Gastroesophageal sphincter (tissue), 4 donors: ENCODE measurements around the gene BTBD16. TPM values are rescaled to one million over a fixed set of nuclear protein-coding genes. Genes with fewer than 3 reads are reported as not detected.

Experiments
- ATAC-seq: fragments of 150-250 bp; one replicate; pipeline ENCODE4 v1.9.1; 2016; ENCODE audit warnings: mild to moderate bottlenecking, moderate library complexity
- H3K27ac ChIP-seq, 4 donors: fragments of 200-600 bp; sonication (generic) in 3 of 4; 1 replicate in 3 of 4; 2 replicates in 1 of 4; pipeline ENCODE4 v1.5.1; 2016 to 2019
- H3K27me3 ChIP-seq: fragments of 200-600 bp; sonication (generic); one replicate; pipeline ENCODE4 v1.5.1; 2019
- H3K36me3 ChIP-seq, 2 donors: fragments of 200-600 bp; sonication (generic); one replicate each; pipeline ENCODE4 v1.5.1; 2019; ENCODE audit warnings: control low read depth in 1 of 2
- H3K4me1 ChIP-seq, 3 donors: fragments of 200-600 bp; sonication (generic); 1 replicate in 2 of 3; 2 replicates in 1 of 3; pipeline ENCODE4 v1.5.1; 2016 to 2019; ENCODE audit warnings: control low read depth in 2 of 3
- H3K4me3 ChIP-seq, 2 donors: fragments of 200-600 bp; sonication (generic); one replicate each; pipeline ENCODE4 v1.5.1; 2019; ENCODE audit warnings: mild to moderate bottlenecking in 1 of 2, moderate library complexity in 1 of 2
- H3K9me3 ChIP-seq, 3 donors: fragments of 200-600 bp; sonication (generic); one replicate each; pipeline ENCODE4 v1.5.1; 2017 to 2019; ENCODE audit warnings: control low read depth in 2 of 3
- EP300 ChIP-seq: sonication (generic); formaldehyde crosslinking; IDR thresholded peaks from one replicate; pipeline ENCODE4 v1.6.1; 2017; ENCODE audit warnings: antibody characterized with exemption, mild to moderate bottlenecking
- POLR2A ChIP-seq, 2 donors: fragments of 450-650 bp; IDR thresholded peaks; one replicate each; pipeline ENCODE4 v1.6.1; 2017; ENCODE audit warnings: antibody characterized with exemption in 2 of 2, mild to moderate bottlenecking in 2 of 2, moderate library complexity in 1 of 2
- POLR2AphosphoS5 ChIP-seq: sonication (generic); formaldehyde crosslinking; IDR thresholded peaks from one replicate; pipeline ENCODE4 v1.6.1; 2017; ENCODE audit warnings: antibody characterized with exemption
- whole genome bisulfite sequencing, 2 donors: methylation state at CpG; one replicate each; pipeline ENCODE4 v1.1.5; 2018; ENCODE audit warnings: low coverage in 1 of 2; 5-methylcytosine and 5-hydroxymethylcytosine counted together
- total RNA-seq, 4 donors: library from RNA; depleted of rRNA; stranded (reverse); fragments of >200 nt; gene quantifications; one replicate each; pipeline ENCODE4 v1.1.0, GENCODE V29; 2016
- TF ChIP-seq, protein P1 (sequence below), 4 experiments: fragments of 200-600 bp in 2 of 4; fragments of 450-650 bp in 2 of 4; sonication (generic) in 1 of 4; IDR thresholded peaks; one replicate each; pipeline ENCODE4 v1.5.1; 2017 to 2019; ENCODE audit warnings: antibody characterized with exemption in 4 of 4, mild to moderate bottlenecking in 2 of 4, moderate library complexity in 2 of 4

BTBD16 gene
- total RNA-seq, 4 donors from 2014 or later: not detected

DNA sequence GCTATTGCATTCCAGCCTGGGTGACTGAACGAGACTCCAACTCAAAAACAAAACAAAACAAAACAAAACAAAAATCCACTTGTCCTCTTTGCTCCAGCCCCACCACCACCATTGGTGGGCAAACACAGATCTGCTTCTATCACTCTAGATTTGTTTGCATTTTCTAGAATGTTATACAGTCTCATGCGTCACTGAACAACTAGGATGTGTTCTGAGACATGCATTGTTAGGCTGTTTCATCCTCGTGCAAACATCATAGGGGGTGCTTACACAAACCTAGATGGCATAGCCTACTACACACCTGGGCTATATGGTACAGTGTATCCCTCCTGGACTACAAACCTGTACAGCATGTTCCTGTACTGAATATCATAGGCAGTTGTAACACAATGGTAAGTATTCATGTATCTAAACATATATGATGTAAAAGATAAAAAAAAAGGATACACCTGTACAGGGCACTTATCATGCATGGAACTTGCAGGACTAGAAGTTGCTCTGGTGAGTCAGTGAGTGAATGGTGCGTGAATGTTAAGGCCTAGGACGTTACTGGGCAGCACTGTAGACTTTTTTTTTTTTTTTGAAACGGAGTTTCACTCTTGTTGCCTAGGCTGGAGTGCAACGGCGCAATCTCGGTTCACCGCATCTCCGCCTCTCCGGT, 45.3 kb downstream of the BTBD16 start:
- Histone ChIP-seq H3K4me1 (peaks cover 0 to 7% (median 0%) of the 10 kb centered on the region in 3 donors), H3K36me3 (no peaks in the 10 kb centered on the region), H3K27me3 (no peaks in the 10 kb centered on the region), H3K27ac (no peak overlapping the region), H3K4me3 (no peak overlapping the region), H3K9me3 (no peaks in the 10 kb centered on the region)
- 93 to 95% methylated on average over 6 to 12 of the region's 12 CpGs for WGBS, 2 donors
- TF ChIP-seq, protein P1, sequence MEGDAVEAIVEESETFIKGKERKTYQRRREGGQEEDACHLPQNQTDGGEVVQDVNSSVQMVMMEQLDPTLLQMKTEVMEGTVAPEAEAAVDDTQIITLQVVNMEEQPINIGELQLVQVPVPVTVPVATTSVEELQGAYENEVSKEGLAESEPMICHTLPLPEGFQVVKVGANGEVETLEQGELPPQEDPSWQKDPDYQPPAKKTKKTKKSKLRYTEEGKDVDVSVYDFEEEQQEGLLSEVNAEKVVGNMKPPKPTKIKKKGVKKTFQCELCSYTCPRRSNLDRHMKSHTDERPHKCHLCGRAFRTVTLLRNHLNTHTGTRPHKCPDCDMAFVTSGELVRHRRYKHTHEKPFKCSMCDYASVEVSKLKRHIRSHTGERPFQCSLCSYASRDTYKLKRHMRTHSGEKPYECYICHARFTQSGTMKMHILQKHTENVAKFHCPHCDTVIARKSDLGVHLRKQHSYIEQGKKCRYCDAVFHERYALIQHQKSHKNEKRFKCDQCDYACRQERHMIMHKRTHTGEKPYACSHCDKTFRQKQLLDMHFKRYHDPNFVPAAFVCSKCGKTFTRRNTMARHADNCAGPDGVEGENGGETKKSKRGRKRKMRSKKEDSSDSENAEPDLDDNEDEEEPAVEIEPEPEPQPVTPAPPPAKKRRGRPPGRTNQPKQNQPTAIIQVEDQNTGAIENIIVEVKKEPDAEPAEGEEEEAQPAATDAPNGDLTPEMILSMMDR (IDR thresholded peaks at IDR 0.05): no peak
- TF ChIP-seq POLR2A (IDR thresholded peaks at IDR 0.05) (no peak), EP300 (no peak), POLR2AphosphoS5 (no peak)
- ATAC-seq: no peak

DNA sequence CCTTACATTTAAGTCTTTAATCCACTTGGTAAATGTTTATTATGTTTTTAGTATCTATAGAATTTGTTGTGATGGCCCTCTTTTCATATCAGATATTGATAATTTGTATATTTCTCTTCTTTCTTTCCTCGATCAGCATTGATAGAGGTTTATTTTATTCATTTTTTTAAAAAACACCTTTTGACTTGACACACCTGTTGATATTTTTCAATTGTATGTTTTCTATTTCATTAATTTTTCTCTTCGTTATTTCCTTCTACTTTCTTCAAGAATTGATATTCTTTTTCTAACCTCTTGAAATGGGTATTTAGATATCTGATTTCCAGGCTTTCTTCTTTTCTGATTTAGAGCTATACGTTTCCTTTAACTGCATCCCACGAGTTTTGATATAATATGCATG, 50.9 kb downstream of the BTBD16 start:
- 67 to 88% methylated on average over 1 to 4 of the region's 4 CpGs for WGBS, 2 donors

DNA sequence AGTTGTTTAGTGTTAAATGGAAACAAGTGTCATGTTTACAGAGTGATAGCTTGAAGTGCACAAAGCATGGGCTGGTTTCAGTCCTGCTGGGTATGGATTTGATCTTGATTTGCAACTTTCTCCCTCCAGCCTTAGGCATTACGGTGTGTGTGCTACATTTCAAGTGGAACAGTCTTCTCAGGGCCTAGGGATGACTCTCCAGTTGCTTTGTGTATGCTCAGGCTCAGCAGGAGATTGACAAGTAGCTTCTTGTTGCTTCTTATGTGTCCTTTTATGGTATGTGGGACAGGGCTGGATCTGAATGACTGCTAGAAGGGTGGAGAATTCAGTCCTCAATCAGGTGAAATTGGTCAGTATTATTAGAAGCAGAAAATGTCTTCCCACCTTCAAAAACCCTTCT, 52.1 kb downstream of the BTBD16 start:
- 67% methylated on average over 1 of the region's 1 CpG; no CpG with 5 or more reads in 1 of the 2 donors for WGBS, 2 donors
- Histone ChIP-seq H3K27me3 (no peaks in the 10 kb centered on the region), H3K36me3 (no peaks in the 10 kb centered on the region), H3K4me3 (no peak overlapping the region), H3K4me1 (no peaks in the 10 kb centered on the region), H3K27ac (no peak overlapping the region), H3K9me3 (no peaks in the 10 kb centered on the region)
- ATAC-seq: no peak
- TF ChIP-seq, protein P1 (IDR thresholded peaks at IDR 0.05): no peak
- TF ChIP-seq POLR2A (IDR thresholded peaks at IDR 0.05) (no peak), EP300 (no peak), POLR2AphosphoS5 (no peak)

More for the DNA sequence above, 50.9 kb downstream of the BTBD16 start:
- Histone ChIP-seq H3K4me1 (no peaks in the 10 kb centered on the region), H3K4me3 (no peak overlapping the region), H3K27ac (no peak overlapping the region), H3K9me3 (no peaks in the 10 kb centered on the region), H3K27me3 (no peaks in the 10 kb centered on the region), H3K36me3 (no peaks in the 10 kb centered on the region)
- ATAC-seq: no peak
- TF ChIP-seq, protein P1 (IDR thresholded peaks at IDR 0.05): no peak
- no peak for TF ChIP-seq EP300
- TF ChIP-seq POLR2A (IDR thresholded peaks at IDR 0.05): no peak
- TF ChIP-seq POLR2AphosphoS5: no peak

DNA sequence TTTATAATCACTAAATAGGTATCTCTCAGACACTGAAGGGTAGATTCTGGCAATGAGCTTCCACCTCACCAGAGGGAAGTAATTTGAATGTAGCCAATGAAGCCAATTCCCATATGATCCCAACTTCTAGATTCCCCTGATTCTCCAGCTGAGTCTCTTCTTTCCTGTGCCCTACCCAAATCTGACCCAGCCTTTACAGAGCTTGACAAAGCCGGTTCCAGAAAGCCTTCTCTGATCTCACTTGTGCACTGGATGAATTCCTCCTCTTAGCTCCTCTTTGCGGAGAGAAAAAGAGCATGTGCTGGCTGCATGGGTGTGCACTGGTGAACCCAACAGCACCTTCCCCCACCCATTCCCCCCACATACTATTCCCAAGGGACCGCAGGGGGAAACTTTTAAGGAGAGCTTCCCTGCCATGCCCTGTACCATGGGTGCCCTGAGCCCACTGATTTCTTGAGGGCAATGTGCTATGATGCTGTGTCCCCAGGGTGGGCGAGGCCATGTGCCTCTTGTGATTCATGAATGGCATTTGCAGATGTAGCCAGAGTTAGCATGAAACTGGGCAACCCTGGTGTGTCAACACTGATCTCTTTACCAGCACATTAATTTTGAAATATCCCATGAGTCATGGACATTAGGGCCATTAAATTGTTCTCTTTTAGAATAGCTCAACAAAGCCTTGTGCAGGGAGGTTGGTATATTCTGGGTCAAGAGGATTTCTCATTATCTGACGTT, 53.0 kb downstream of the BTBD16 start:
- H3K36me3 ChIP-seq: no peaks in the 10 kb centered on the region
- no peak overlapping the region for H3K4me3 ChIP-seq
- H3K27me3 ChIP-seq: no peaks in the 10 kb centered on the region
- peak; percentile 20 for TF ChIP-seq POLR2AphosphoS5
- TF ChIP-seq POLR2A (IDR thresholded peaks at IDR 0.05): no peak
- TF ChIP-seq EP300: no peak
- TF ChIP-seq, protein P1 (IDR thresholded peaks at IDR 0.05): no peak
- H3K9me3 ChIP-seq: no peaks in the 10 kb centered on the region
- no peak overlapping the region for H3K27ac ChIP-seq
- H3K4me1 ChIP-seq: no peaks in the 10 kb centered on the region
- WGBS, 2 donors: 55 to 85% methylated on average over 1 to 2 of the region's 5 CpGs
- no peak for ATAC-seq

DNA sequence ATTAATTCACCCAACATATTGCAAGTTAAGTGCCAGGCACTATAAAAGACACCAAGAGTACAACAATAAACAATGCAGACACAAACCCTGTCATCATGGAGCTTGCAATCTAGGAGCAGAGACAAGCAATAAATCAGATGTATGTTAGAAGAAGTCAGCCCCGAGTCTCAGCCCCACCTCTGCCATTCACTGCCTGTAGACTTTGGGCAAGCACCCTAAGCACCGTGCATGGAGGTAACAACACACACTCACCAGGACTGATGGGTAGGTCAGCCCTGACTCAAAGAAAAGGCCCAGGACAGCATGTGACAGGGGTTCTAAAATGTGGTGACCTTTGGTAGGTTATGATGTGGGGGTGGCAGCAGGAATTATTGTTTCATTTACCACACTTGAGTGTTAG, 54.1 kb downstream of the BTBD16 start:
- no peak overlapping the region for H3K4me3 ChIP-seq
- no peaks in the 10 kb centered on the region for H3K4me1 ChIP-seq
- ATAC-seq: no peak
- no peaks in the 10 kb centered on the region for H3K36me3 ChIP-seq
- no peaks in the 10 kb centered on the region for H3K27me3 ChIP-seq
- TF ChIP-seq, protein P1 (IDR thresholded peaks at IDR 0.05): no peak
- TF ChIP-seq POLR2A (IDR thresholded peaks at IDR 0.05) (no peak), POLR2AphosphoS5 (no peak), EP300 (no peak)
- no peak overlapping the region for H3K27ac ChIP-seq
- H3K9me3 ChIP-seq: no peaks in the 10 kb centered on the region
- 67 to 80% methylated on average over 1 of the region's 2 CpGs for WGBS, 2 donors
